ENCODE data around the gene ZNF616.

ZNF616 gene

DNA sequence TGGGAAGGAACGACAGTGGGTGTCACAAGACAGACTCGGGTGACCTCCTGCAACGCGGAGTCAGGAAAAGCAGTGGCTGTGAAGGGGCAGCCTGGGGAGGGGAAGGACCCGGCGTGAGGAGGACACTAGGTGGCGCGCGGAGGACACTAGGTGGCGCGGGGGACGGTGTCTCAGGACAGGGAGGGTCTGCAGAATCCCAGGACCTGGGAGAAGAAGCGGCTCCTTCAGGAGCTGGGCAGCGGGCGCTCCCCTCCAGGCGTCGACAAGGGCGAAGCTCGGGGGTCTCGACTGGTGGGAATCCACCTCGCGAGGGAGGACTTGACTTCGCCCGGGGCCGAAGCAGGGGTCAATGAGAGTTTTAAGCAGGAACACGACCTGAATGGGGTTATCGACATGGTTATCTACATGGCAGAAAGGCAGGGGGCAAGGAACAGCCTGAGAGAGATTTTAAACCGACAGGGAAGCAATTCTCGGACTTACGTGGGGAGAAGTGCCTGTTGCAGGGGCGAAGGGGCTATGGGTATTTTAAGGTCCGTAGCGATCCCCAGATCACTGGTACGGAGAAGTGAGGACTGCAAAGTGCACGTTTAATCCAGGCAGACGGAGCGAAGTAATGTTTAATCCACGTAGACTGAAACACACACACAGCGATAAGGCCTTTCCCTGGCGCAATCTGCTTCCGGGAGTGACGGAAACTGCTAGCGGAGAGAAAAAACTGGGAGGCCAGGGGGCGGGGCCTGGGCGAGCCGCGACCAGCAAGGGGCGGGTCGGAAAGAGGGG, at the start of gene ZNF616:
Gene ZNF616, minus strand, starts transcription at position 687 of the 780 bp plus-strand sequence. CDS start 9,426 bp downstream, outside the sequence.
- DNase-seq: peak; percentile 26

GRCh38 chr19:52188822-52189734, 49.3 kb upstream of the ZNF616 start:
- no peak for DNase-seq

- no peak for DNase-seq
Observed at GRCh38 chr19:52187407-52187806, 47.7 kb upstream of the ZNF616 start.

GRCh38 chr19:52176574-52176973, 36.8 kb upstream of the ZNF616 start:
- no peak for DNase-seq

- no peak for DNase-seq
Observed at GRCh38 chr19:52172347-52172746, 32.6 kb upstream of the ZNF616 start.

- DNase-seq: peak; percentile 1
Observed at GRCh38 chr19:52171321-52172169, 31.8 kb upstream of the ZNF616 start, which contains the start of gene ZNF836. Gene ZNF836 (minus strand): TSS chr19:52171621. CDS start chr19:52168072, 3,549 bp downstream.

DNA sequence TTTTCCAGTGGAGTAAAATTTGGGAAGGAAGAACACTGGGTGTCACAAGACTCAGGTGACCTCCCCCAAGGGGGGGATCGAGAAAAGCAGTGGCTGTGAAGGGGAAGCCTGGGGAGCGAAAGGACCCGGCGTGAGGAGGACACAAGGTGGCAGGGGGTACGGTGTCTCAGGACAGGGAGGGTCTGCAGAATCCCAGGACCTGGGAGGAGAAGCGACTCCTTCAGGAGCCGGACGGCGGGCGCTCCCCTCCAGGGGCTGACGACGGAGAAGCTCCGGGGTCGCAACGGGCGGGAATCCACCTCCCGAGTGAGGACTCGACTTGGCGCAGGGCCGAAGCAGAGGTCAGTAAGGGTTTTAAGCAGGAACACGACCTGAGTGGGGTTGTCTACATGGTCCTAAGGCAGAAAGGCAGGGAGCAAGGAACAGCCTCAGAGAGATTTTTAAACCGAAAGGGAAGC, 31.2 kb upstream of the ZNF616 start:
- no peak for DNase-seq

DNA sequence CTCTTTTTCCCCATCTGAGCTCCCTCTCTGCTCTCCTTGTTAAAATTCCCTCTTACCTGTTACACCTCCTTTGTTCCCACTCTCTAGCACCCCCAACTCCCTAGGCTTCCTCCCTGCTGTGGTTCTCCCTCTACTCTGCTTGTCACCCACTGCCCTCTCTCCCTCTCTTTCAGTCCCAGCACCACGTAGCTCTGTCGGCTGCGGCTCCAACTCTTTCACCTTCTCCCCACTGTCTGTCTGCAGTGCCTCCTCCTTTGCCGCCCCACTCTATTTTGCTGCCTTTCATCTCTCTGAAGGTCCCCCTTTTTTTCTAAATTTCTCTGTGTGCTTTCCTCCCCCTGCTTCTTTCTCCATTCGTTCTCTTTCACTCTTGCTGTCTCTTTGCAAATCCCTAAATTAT, 30.6 kb upstream of the ZNF616 start:
- no peak for DNase-seq

DNA sequence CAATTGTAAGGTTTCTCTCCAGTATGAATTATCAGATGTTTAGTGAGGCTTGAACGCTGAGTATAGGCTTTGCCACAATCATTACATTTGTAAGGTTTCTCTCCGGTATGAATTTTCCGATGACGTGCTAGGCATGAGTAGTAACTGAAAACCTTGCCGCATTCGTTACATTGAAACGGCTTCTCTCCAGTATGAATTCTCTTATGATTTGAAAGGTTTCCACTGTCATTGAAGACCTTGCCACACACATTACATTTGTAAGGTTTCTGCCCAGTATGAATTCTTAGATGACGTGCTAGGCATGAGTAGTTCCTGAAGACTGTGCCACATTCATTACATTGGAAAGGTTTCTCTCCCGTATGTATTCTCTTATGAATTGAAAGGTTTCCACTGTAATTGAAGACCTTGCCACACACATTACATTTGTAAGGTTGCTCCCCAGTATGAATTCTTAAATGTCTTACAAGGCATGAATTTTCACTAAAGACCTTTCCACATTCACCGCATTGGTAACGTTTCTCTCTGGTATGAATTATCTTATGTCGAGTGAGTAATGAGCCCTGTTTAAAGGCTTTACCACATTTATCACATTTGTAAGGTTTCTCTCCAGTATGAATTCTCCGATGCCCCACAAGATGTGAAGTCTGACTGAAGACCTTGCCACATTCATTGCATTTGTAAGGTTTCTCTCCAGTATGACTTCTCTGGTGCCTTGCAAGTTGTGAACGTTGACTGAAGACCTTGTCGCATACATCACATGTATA, 16.0 kb upstream of the ZNF616 start:
- DNase-seq: no peak

DNA sequence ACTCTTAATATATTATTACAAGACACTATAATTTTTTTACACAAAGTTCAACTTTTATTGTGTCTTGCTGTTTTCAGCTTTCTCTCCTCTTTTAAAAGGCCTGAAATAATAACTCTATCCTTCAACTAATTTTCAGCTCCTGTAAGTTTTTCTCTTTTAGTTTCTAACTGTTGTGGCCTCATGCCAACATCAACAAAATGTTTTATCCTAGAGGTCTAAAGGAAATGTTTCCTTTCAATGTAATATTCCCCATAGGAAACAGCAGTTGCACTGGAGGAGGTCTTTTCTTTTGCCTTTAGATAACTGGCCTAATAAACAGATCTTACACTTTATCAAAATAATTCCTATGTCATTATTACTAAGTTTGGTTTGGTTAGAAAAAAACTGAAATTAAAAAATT, 8.5 kb upstream of the ZNF616 start:
- DNase-seq: no peak

GRCh38 chr19:52142001-52142595, 2.4 kb upstream of the ZNF616 start:
- no peak for DNase-seq

GRCh38 chr19:52141203-52141602, 1.5 kb upstream of the ZNF616 start:
- no peak for DNase-seq

- DNase-seq: peak; percentile 53
Observed at GRCh38 chr19:52140032-52140710, 433 bp upstream of the ZNF616 start.

DNA sequence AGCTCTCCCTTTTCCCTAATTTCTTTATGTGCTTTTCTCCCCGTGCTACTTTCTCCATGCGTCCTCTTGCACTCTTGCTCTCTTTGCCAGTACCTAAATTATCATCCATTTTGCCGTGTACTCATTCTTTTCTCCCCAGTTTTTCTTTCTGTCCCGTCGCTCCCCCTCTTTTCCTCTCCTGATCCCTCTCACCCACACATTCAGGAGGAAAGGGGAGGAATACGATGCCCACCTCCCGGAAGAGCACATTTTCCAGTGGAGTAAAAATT, 821 bp downstream of the ZNF616 start:
- DNase-seq: no peak

DNA sequence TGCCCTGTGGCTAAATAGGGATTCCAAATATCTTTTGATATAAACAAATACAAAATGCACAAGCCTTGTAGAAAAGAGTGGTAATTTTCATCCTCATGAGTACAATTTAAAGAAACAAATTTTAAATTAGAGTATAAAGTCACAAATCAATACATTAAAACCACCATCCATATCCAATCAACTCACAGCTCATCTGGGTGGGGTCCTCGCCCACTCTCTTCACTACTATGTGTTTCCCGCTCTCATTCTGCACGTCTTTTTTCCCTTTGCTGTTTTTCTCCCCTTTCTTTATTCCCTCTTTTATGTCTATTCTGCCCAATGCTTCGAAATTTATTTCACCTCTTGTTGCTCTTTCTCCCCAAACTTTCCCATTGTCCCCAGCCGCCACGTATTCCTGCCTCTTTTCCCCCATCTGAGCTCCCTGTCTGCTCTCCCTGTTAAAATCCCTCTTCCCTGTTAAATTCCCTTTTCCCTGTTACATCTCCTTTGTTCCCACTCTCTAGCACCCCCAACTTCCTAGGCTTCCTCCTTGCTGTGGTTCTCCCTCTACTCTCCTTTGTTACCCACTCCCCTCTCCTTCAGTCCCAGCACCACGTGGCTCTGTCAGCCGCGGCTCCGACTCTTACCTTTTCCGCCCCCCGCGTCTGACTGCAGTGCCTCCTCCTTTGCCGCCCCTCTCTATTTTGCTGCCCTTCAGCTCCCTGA, 1.3 kb downstream of the ZNF616 start:
- DNase-seq: no peak

GRCh38 chr19:52120286-52120685, 19.5 kb downstream of the ZNF616 start:
- DNase-seq: no peak

- DNase-seq: no peak
Observed at GRCh38 chr19:52115526-52116053, 24.1 kb downstream of the ZNF616 start.

- no peak for DNase-seq
Observed at GRCh38 chr19:52114691-52115090, 25.0 kb downstream of the ZNF616 start.

DNA sequence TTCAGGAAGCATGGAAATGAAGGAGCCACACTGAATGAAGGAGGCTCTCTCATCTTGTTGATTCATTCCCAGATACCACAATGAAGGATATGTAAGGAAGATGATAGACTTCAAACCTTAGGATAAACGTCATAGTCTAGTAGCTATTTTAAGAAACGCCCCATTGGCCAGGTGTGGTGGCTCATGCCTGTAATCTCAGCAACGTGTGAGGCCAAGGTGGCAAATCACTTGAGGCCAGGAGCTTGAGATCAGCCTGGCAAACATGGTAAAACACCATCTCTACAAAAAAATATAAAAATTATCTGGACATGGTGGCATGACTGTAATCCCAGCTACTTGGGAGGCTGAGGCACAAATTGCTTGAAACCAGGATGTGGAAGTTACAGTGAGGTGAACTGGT, 27.1 kb downstream of the ZNF616 start:
- DNase-seq: no peak

GRCh38 chr19:52110780-52111179, 29.0 kb downstream of the ZNF616 start:
- no peak for DNase-seq
